Activated T-helper 2 cell treated with anti-CD3 and anti-CD28 coated beads, Interferon-gamma antibody, Interleukin-2, Interleukin-4, amounts not matched to agents 10 μg/mL and 5 μg/mL and 100 μg/mL, durations not matched to agents 14 hours and 24 hours and 36 hours (primary cell): ENCODE measurements around the gene PLET1. TPM values are rescaled to one million over a fixed set of nuclear protein-coding genes. Genes with fewer than 3 reads are reported as not detected.
A peak's percentile ranks its signal among the peaks of the same experiment; 100 is the strongest.

Source experiments
- DNase-seq: peaks from one replicate; pipeline ENCODE4 v3.0.0; 2021; ENCODE audit warnings: low spot score
- H3K27ac Mint-ChIP-seq: one replicate; pipeline ENCODE4 v1.8.0; 2021; ENCODE audit warnings: mixed read lengths
- H3K27me3 Mint-ChIP-seq: one replicate; pipeline ENCODE4 v1.8.0; 2021; ENCODE audit warnings: low read depth, mixed read lengths
- H3K36me3 Mint-ChIP-seq: one replicate; pipeline ENCODE4 v1.8.0; 2021; ENCODE audit warnings: low read depth, mixed read lengths
- H3K4me1 Mint-ChIP-seq: one replicate; pipeline ENCODE4 v1.8.0; 2021; ENCODE audit warnings: low read depth, mixed read lengths
- H3K4me3 Mint-ChIP-seq: one replicate; pipeline ENCODE4 v1.8.0; 2021; ENCODE audit warnings: low read depth, mild to moderate bottlenecking, moderate library complexity, mixed read lengths
- H3K9me3 Mint-ChIP-seq: one replicate; pipeline ENCODE4 v1.8.0; 2021; ENCODE audit warnings: mixed read lengths
- intact Hi-C: fragments of 100-400 bp; cut with micrococcal nuclease; formaldehyde crosslinking; loops from one replicate; pipeline ENCODE4 v1.15.1; 2023
- total RNA-seq: library from RNA; stranded (reverse); gene quantifications from 2 replicates; pipeline ENCODE4 v1.2.3, GENCODE V29; 2022

The PLET1 gene
- total RNA-seq, 1 donor from 2014 or later, result not detected

DNA sequence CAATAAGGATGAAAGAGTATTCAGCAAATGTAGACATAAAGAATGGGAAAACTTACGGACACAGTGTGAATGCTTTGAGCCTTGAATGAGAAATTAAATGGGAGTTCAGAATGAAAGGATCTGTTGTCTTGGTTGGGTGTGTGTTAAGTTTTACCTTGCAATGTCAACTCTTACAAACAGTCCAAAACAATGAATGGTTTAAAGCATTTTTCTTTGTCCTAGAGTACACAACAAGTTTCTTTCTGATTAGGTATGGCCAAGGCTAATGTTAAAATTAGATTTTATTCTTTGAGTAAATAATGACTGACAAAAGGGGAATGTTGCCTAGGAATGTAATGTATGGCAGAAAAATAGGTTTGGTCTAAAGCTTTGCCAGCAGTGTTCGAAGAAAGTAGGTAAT is 32.0 kb downstream of the PLET1 start:
- no peak overlapping the region for H3K27ac Mint-ChIP-seq
- intact Hi-C loops, result loop anchor here (10.0 kb wide), 2 partner anchors 1056 to 1546 kb away; partner anchors contain the start of genes CLDN25 and ZW10
- H3K36me3 Mint-ChIP-seq, result peaks cover 44% of the 10 kb centered on the region
- H3K9me3 Mint-ChIP-seq, result no peaks in the 10 kb centered on the region
- DNase-seq, result no peak
- no peak overlapping the region for H3K4me3 Mint-ChIP-seq
- H3K4me1 Mint-ChIP-seq, result peaks cover 14% of the 10 kb centered on the region
- H3K27me3 Mint-ChIP-seq, result peaks cover 2% of the 10 kb centered on the region

DNA sequence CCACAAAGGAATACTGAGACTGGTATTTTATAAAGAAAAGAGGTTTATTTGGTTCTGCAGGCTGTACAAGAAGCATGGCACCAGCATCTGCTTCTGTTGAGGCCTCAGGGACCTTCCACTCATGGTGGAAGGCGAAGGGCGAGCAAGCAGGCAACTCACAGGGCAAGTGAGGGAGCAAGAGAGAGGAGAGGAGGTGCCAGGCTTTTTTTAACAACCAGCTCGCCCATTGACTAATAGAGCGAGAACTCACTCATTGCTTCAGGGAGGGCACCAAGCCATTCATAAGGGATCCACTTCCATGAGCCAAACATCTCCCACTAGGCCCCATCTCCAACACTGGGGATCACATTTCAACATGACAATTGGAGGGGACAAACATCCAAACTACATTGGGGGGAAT is 33.2 kb downstream of the PLET1 start:
- no peak for DNase-seq
- intact Hi-C loops, result loop anchor here (2.0 to 10.0 kb wide), 3 partner anchors 301 to 1547 kb away; partner anchors contain the start of genes CLDN25 and ZW10
- Mint-ChIP-seq H3K27me3 (peaks cover 2% of the 10 kb centered on the region), H3K27ac (peak overlapping the region; percentile 86), H3K36me3 (peaks cover 40% of the 10 kb centered on the region), H3K4me1 (peaks cover 18% of the 10 kb centered on the region), H3K9me3 (no peaks in the 10 kb centered on the region), H3K4me3 (peak overlapping the region; percentile 89)

DNA sequence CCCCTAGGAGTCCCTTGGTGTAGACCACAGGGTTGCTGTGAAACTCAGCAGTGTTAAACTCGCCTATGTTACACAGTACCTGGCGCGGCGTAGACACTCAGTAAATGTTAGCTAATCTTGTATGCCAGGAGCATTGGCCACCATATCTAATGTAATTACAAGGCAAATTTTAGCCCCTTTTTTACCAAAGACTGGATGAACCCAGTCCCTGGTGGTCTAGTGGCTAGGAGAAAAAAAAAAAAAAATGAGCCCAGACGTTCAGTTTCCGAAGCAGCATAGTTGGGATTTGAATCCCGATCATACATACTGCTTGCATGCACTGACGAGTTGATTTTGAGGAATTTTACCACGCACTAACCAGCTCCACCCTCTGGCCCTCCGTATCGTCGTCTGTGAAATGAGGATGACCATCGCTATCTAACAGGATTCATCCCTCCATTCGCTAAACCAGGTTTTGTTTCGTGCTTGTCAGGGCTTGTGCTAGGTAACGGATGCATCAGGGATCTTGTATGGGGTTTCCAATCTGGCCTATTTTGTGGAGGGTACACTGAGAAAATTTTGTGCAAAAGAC is 33.7 kb downstream of the PLET1 start:
- peaks cover 40% of the 10 kb centered on the region for H3K36me3 Mint-ChIP-seq
- peak overlapping the region; percentile 86 for H3K27ac Mint-ChIP-seq
- H3K9me3 Mint-ChIP-seq, result no peaks in the 10 kb centered on the region
- H3K4me3 Mint-ChIP-seq, result peak overlapping the region; percentile 89
- peaks cover 18% of the 10 kb centered on the region for H3K4me1 Mint-ChIP-seq
- intact Hi-C loops, result loop anchor here (1.0 to 10.0 kb wide), 4 partner anchors 300 to 1548 kb away; partner anchors contain the start of genes CLDN25, TTC12 and ZW10
- H3K27me3 Mint-ChIP-seq, result peaks cover 2% of the 10 kb centered on the region
- DNase-seq, result no peak

DNA sequence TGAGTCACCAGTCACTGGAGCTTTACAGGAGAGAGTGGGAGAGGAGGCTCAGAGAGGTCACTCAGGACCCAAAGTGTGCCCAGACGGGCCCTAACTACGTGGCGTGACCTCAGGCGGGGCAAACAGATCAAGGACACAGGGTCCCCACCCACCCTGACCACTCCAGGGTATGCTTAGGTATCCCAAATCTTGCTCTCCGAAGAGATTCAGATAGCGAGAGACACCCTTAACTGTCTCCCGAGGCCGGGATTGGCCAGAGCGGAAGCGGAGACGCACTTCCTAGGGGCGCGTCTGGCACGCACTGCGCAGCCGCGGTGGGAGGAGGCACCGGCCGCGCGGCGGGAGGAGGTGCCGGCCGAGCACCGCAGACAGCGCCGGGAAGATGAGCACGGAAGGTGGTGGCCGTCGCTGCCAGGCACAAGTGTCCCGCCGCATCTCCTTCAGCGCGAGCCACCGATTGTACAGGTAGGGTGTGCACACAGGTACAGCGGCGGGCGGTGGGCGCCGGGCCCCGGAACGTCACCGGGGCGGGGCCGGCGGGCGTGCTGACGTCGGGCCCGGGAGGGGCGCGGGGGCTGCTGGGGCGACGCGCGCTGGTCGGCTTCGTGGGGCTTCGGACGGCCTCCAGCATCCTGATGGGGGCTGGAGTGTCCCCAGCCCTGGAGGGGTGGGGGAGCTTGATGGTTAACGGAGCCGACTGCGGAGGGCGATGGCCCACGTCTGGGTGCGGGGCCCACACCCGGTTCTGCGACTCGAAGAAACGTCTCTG is 34.4 kb downstream of the PLET1 start, which contains the start of gene PTS:
TSS of gene PTS (plus strand) at position 367 of the 769 bp plus-strand sequence. CDS start at position 383, 16 bp downstream.
- Mint-ChIP-seq H3K4me1 (peaks cover 21% of the 10 kb centered on the region), H3K27ac (peak within 1 kb of the TSS; percentile 92), H3K36me3 (peaks cover 36% of the 10 kb centered on the region), H3K27me3 (peaks cover 2% of the 10 kb centered on the region), H3K9me3 (no peaks in the 10 kb centered on the region), H3K4me3 (peak within 1 kb of the TSS; percentile 89)
- intact Hi-C loops, result loop anchor here (1.0 to 10.0 kb wide), 4 partner anchors 299 to 1549 kb away; partner anchors contain the start of genes CLDN25, TTC12 and ZW10
- peak; percentile 83 for DNase-seq

DNA sequence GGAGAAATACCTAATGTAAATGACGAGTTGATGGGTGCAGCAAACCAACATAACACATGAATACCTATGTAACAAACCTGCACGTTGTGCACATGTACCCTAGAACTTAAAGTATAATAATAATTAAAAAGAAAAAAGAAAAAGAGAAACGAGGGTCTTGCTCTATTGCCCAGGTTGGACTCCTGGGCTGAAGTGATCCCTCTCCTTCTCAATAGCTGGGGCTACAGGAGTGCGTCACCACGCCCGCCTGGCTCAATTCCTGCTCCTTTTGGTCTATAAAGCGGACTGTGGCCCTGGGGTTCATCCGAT is 35.0 kb downstream of the PLET1 start:
- H3K4me3 Mint-ChIP-seq, result peak overlapping the region; percentile 89
- DNase-seq, result no peak
- no peaks in the 10 kb centered on the region for H3K9me3 Mint-ChIP-seq
- peaks cover 22% of the 10 kb centered on the region for H3K4me1 Mint-ChIP-seq
- H3K27ac Mint-ChIP-seq, result peak overlapping the region; percentile 92
- intact Hi-C loops, result loop anchor here (1.0 to 10.0 kb wide), 4 partner anchors 299 to 1549 kb away; partner anchors contain the start of genes CLDN25, TTC12 and ZW10
- peaks cover 31% of the 10 kb centered on the region for H3K36me3 Mint-ChIP-seq
- H3K27me3 Mint-ChIP-seq, result peaks cover 2% of the 10 kb centered on the region

DNA sequence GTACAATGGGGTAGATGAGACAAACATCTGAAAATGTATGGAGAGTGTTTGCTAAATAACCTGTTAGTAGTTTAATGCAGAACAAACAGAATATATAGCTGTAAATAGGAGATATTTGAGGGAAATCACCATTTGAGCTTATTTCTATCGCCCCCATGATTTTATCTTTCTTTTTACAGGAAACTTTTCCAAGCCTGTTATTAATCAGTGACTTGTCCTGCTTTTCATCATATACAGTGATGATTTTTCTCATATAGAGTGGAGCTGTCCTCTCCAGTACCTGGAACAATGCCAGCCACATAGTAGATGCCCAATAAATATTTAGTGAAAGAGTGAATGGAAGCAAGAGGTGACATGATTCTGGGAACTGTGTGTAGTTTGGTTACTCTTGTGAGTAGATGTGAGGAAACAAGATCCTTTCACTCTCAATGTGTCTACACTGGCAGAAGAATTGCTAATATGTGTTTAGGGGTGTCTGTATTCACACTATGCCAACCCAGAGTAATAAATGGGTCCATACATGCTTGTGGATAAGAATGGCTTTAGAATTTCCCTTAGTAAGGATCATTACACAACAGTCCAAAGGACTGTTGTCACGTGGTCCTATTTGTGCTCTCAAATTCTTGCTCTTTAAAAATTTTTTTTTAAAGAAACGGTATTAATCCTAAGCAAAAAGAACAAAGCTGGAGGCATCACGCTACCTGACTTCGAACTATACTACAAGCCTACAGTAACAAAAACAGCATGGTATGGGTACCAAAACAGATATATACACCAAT is 36.7 kb downstream of the PLET1 start:
- intact Hi-C loops, result loop anchor here (10.0 kb wide), 2 partner anchors 1061 to 1551 kb away; partner anchors contain the start of genes CLDN25 and ZW10

DNA sequence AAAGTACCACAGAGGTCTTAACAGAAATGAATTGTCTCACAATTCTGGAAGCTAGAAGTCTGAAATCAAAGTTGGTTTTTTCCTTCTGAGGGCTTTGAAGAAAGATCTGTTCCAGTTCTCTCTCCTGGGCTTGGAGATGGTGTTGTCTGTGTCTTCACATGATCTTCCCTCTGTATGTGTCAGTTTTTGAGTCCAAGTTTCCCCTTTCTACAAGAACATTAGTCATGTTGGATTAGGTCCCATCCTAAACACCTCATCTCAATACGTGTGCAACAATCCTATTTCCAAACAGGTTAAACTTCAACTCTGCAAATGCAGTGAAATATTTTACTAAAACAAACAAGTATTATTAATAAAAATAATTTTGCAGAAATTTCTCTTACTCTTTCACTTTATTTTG is 37.5 kb downstream of the PLET1 start:
- Mint-ChIP-seq H3K9me3 (no peaks in the 10 kb centered on the region), H3K4me1 (peaks cover 24% of the 10 kb centered on the region), H3K27me3 (peaks cover 2% of the 10 kb centered on the region), H3K27ac (no peak overlapping the region), H3K36me3 (peaks cover 5% of the 10 kb centered on the region), H3K4me3 (no peak overlapping the region)
- DNase-seq, result no peak
- intact Hi-C loops, result loop anchor here (10.0 kb wide), 2 partner anchors 1062 to 1552 kb away; partner anchors contain the start of genes CLDN25 and ZW10

More for the DNA sequence above, 36.7 kb downstream of the PLET1 start:
- Mint-ChIP-seq H3K27ac (no peak overlapping the region), H3K9me3 (no peaks in the 10 kb centered on the region), H3K27me3 (peaks cover 2% of the 10 kb centered on the region), H3K36me3 (peaks cover 13% of the 10 kb centered on the region), H3K4me3 (no peak overlapping the region), H3K4me1 (peaks cover 28% of the 10 kb centered on the region)
- DNase-seq, result no peak

DNA sequence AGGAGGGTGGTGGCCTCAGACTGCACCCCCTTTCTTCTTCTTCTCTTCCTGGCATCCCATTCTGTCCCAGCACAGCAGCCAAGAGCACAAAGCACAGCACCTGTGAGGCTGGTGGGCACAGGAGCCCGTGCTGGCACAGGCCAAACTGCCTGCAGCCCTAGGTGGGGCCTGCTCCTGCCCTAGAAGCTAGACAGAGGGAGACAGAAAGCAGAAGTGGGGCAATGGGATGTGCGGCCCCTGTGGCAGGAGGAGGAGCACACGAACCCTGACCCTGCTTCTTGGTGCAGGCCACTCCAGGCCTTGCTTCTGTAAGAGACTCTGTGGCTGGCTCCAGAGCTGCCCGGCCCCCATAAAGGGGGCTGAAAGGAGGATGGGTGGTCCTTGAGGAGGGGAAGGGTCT is 38.4 kb downstream of the PLET1 start:
- peaks cover 18% of the 10 kb centered on the region for H3K4me1 Mint-ChIP-seq
- intact Hi-C loops, result loop anchor here (10.0 kb wide), 2 partner anchors 1062 to 1552 kb away; partner anchors contain the start of genes CLDN25 and ZW10
- no peaks in the 10 kb centered on the region for H3K9me3 Mint-ChIP-seq
- H3K36me3 Mint-ChIP-seq, result peaks cover 3% of the 10 kb centered on the region
- H3K4me3 Mint-ChIP-seq, result no peak overlapping the region
- peaks cover 2% of the 10 kb centered on the region for H3K27me3 Mint-ChIP-seq
- DNase-seq, result no peak
- H3K27ac Mint-ChIP-seq, result no peak overlapping the region

DNA sequence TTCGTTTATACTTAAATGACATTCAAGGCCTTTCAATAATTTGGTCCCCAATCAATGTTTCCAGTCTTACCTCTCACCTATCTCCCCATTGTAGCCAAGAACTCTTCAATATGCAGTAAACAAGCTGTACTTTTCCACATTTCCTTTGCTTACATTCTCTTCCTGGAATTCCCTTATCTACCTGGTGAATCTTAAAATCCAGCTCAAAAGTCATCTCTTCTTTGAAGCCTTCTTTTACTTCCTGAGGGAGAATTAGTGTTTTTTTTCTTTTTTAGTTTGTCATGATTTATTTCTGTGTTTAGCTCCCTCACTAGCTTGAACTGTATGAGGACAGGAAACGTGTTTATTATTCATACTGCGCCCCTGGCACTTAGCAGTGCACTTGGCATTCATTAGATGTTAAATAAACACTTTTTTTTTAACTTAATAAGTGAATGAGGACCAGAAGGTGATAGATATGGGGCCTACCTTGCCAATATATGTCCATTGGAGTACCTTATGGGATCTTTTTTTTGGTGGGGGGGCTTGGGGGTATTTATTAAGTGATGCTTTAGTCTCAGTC is 39.3 kb downstream of the PLET1 start:
- no peaks in the 10 kb centered on the region for H3K36me3 Mint-ChIP-seq
- peaks cover 2% of the 10 kb centered on the region for H3K27me3 Mint-ChIP-seq
- no peaks in the 10 kb centered on the region for H3K9me3 Mint-ChIP-seq
- no peak for DNase-seq
- intact Hi-C loops, result loop anchor here (10.0 kb wide), 2 partner anchors 1063 to 1553 kb away; partner anchors contain the start of genes CLDN25 and ZW10
- H3K4me3 Mint-ChIP-seq, result no peak overlapping the region
- no peak overlapping the region for H3K27ac Mint-ChIP-seq
- H3K4me1 Mint-ChIP-seq, result peaks cover 15% of the 10 kb centered on the region

DNA sequence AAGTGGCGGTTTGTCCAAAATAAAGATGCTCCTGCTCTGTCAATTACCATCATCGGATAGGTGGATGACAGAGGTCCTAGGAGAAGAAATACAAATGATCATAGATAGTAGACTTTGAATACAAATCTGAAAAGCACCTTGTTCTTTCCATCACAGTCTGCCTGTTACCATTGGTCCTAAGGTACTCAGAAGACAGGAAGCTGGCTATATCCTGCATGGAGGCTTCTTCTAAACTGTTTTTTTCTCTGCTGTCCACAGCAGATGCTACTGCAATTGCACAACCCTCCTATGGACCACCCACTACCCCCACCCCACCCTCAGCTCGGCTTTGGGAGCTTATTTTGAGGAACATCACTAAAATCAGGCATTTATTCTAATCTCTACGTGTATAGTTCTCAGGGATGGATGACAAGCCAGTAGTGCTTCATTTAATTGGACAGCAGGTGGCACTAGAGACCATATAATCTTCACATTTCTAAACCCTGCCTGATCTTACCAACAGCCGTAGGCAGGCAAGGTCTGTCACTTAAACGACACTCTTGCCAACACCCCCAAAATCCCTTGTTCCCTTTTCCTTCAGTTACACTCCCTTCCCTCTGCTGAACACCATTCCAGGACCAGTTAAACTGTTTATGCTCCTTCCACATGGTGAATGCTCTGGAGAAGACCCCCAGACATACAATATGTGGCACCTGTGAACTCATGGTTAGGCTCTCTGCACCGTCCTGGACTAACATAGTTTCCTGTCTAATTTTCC is 41.0 kb downstream of the PLET1 start:
- no peaks in the 10 kb centered on the region for H3K9me3 Mint-ChIP-seq
- no peak overlapping the region for H3K4me3 Mint-ChIP-seq
- peaks cover 2% of the 10 kb centered on the region for H3K27me3 Mint-ChIP-seq
- no peak overlapping the region for H3K27ac Mint-ChIP-seq
- peaks cover 13% of the 10 kb centered on the region for H3K4me1 Mint-ChIP-seq
- H3K36me3 Mint-ChIP-seq, result no peaks in the 10 kb centered on the region
- DNase-seq, result peak; percentile 26
- intact Hi-C loops, result loop anchor here (1.0 to 10.0 kb wide), 4 partner anchors 61 to 1555 kb away; partner anchors contain the start of genes CLDN25 and ZW10

DNA sequence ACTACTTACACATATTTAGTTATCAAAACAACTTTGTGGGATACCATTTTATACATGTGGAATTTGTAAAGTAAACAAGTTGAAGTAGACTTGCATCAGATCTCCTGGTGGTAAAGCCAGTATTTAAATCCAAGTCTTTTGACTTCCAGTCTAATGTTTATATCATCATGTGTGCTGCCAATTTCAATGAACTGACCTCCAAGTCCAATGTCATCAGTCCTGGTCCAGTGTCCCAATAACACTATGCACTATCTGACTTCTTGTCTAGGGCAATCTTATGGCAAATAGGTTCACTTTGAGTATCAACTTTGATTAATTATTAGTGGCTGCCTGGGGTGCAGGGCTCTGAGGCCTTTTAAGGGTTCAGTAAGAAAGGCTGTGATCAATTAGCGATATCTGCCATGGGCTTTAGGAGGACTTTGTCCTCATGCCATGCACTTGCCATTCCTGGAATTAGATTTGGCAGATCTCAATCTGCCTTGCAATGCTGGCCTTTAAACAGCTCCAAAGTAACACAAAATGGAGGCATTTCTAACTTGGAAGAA is 44.0 kb downstream of the PLET1 start:
- H3K36me3 Mint-ChIP-seq, result no peaks in the 10 kb centered on the region
- H3K4me1 Mint-ChIP-seq, result peaks cover 17% of the 10 kb centered on the region
- peaks cover 6% of the 10 kb centered on the region for H3K27me3 Mint-ChIP-seq
- H3K4me3 Mint-ChIP-seq, result no peak overlapping the region
- no peak overlapping the region for H3K27ac Mint-ChIP-seq
- no peaks in the 10 kb centered on the region for H3K9me3 Mint-ChIP-seq
- intact Hi-C loops, result no loop called here
- no peak for DNase-seq
